ENCODE results near the gene NUP37.
"Not testable (repeated sequence)": the region's sequence is repeated elsewhere in the genome, so short reads cannot be mapped to it uniquely, and the experiment has no call there.

NUP37 gene, protein sequence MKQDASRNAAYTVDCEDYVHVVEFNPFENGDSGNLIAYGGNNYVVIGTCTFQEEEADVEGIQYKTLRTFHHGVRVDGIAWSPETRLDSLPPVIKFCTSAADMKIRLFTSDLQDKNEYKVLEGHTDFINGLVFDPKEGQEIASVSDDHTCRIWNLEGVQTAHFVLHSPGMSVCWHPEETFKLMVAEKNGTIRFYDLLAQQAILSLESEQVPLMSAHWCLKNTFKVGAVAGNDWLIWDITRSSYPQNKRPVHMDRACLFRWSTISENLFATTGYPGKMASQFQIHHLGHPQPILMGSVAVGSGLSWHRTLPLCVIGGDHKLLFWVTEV

DNA sequence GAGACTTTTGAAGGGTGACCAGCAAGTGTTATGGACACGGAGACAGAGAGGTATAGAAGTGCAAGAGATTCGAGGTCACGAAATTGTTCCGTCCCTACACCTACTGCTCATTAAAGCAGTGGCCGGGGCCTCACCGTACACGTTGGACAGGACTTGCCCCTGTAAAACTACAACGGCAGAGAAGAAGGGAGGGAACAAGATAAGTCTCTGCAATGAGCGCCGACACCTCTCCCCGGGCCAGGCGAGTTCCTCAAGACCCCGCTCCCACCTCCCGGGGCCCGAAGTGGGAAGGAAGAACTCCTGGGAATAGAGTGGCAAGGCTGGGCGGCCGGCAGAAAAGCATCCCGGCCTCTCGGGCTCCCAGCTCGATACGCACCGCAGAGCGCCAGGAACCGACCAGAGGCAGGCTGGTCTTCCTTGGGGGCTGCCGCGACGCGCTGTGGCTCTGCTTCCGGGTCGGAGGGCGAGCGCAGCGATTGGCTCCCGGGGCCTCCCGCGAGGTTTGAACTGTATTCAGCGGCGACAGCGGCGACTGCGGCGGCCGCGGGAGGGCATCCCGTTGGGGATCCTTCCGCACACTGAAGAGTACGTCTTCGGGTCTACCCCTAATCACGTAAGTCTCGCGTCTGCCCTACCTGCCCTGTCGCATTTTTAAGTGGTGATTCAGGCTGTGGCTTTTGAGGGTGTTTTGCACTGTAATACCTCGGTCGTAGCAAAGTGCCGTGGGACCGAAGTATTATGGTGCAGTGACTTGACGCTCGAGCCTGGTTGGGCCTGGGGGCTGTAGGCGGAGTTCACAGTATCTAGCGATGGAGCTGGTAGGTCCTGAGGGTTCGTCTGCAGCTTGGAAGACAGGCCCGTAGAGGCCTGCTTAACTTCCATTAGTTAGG is at the start of gene NUP37, which contains the start of gene PARPBP:
Gene NUP37, minus strand, starts transcription at position 441 of the 890 bp plus-strand sequence. CDS start 1,596 bp downstream, outside the sequence.
Gene PARPBP, plus strand, starts transcription at position 510 of the 890 bp plus-strand sequence. CDS start 3,706 bp downstream, outside the sequence.
- DNase-seq (ENCODE audit: low spot score): peak; percentile 73

DNA sequence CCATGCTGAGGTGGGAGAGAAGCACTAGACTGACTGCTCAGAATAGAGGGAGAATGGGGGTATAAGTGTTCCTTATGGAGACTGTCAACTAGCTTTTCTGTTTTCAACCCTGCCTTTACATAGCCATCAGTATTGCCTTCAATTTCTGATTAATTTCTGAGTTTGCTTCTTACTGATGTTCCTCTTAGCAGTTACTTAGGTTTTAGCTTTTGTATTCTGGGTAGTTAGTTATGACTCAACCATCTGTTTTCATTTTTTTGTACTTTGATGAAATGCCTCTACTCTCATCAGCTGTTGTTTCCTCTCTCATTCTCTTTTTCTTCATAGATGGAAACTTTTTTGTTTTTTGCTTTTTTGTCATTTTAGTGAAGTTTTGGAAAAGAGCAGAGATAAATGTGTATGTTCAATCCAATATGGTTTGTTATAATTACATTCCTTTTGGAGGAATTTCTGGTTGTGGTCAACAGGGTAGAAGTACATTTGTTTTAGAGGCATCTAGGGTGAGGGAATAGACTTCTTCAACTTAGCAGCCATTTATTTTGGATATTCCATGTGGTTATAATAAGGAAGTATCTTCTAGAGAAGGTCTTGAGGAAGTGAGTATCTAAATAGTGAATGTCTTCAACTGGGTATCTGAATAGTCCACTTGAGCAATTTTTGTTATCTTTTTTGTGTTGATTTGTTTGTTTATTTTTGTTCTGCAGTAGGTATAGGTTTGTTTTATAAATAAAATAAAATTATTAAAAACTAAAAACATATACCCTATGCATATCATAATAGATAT is 48.1 kb upstream of the NUP37 start:
- DNase-seq (ENCODE audit: low spot score): no peak

DNA sequence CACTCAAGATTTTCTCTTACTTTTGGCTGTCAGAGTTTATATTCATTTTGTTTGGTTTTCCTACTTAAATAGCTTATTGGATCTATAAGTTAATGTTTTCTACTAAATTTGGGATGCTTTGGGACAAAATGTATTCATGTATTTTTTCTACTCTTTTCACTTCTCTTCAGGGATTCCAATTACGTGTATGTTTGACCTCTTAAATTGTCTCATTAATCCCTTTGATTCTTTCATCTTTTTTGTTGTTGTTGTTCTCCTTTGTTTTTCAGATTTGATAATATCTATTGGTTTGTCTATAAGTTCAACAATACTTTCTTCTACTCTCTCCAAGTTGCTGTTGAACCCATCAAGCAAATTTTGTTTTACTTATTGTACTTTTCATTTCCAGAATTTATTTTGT is 43.5 kb upstream of the NUP37 start:
- DNase-seq (ENCODE audit: low spot score): no peak

DNA sequence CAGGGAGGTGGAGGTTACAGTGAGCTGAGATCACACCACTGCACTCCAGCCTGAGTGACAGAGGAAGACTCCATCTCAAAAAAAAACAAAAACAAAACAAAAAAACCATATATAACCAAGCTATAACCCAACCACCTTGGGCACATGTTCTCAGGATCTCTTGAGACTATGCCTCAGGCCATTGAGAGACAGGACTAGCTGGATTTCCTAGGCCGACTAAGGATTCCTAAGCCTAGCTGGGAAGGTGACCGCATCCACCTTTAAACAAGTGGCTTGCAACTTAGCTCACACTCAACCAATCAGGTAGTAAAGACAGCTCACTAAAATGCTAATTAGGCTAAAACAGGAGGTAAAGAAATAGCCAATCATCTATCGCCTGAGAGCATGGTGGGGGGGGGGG is 35.3 kb upstream of the NUP37 start:
- not testable (repeated sequence) for DNase-seq (ENCODE audit: low spot score)

DNA sequence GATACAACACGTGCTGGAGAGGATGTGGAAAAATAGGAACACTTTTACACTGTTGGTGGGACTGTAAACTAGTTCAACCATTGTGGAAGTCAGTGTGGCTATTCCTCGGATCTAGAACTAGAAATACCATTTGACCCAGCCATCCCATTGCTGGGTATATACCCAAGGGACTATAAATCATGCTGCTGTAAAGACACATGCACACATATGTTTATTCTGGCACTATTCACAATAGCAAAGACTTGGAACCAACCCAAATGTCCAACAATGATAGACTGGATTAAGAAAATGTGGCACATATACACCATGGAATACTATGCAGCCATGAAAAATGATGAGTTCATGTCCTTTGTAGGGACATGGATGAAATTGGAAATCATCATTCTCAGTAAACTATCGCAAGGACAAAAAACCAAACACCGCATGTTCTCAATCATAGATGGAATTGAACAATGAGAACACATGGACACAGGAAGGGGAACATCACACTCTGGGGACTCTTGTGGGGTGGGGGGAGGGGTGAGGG is 27.2 kb upstream of the NUP37 start:
- DNase-seq (ENCODE audit: low spot score): not testable (repeated sequence)

DNA sequence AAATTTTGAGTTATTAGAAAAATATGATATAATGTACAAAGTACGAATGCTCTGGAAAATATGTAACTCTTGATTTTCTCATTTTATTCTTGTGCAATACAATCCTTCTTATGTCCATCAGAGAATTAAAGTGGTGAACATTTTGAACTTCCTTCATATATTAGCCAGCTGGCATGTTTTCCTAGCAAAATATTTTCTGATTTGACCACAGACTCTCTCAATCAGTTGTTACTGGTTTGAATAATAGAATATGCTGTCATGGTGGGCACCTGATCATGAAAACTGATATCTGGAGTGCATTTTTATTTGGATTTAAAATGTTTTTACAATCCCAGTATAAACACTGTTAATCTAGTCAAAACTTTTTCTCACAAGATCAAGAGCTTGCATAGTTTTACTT is 24.3 kb upstream of the NUP37 start:
- DNase-seq (ENCODE audit: low spot score): no peak

DNA sequence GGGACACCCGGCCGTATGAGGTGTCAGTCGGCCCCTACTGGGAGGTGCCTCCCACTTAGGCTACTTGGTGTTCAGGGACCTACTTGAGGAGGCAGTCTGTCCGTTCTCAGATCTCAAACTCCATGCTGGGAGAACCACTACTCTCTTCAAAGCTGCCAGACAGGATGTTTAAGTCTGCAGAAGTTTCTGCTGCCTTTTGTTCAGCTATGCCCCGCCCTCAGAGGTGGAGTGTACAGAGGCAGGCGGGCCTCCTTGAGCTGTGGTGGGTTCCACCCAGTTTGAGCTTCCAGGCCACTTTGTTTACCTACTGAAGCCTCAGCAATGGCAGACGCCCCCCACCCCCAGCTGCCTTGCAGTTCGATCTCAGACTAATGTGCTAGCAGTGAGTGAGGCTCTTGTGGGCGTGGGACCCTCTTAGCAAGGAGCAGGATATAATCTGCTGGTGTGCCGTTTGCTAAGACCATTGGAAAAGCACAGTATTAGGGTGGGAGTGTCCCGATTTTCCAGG is 23.0 kb upstream of the NUP37 start:
- not testable (repeated sequence) for DNase-seq (ENCODE audit: low spot score)

DNA sequence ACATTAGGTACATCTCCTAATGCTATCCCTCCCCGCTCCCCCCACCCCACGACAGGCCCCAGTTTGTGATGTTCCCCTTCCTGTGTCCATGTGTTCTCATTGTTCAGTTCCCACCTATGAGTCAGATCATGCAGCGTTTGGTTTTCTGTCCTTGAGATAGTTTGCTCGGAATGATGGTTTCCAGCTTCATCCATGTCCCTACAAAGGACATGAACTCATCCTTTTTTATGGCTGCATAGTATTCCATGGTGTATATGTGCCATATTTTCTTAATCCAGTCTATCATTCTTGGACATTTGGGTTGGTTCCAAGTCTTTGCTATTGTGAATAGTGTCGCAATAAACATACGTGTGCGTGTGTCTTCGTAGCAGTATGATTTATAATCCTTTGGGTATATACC is 17.7 kb upstream of the NUP37 start:
- DNase-seq (ENCODE audit: low spot score): not testable (repeated sequence)

DNA sequence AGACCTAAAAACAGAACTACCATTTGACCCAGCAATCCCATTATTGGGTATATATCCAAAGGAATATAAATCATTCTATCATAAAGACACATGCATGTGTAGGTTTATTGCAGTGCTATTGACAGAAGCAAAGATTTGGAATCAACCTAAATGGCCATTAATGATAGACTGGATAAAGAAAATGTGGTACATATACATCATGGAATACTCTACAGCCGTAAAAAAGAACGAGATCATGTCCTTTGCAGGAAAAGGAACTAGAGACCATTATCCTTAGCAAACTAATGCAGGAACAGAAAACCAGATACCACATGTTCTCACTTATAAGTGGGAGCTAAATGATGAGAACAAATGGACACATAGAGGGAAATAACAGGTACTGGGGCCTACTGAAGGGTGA is 11.5 kb upstream of the NUP37 start:
- DNase-seq (ENCODE audit: low spot score): not testable (repeated sequence)

DNA sequence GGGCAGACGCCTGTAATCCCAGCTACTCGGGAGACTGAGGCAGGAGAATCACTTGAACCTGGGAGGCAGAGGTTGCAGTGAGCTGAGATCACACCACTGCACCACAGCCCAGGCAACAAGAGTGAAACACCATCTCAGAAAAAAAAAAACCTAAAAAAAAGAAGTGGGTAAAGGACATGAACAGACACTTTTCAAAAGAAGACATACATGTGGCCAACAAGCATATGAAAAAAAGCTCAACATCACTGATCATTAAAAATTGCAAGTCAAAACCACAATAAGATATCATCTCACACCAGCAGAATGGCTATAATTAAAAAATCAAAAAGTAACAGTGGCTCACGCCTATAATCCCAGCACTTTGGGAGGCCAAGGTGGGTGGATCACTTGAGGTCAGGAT is 10.8 kb upstream of the NUP37 start:
- not testable (repeated sequence) for DNase-seq (ENCODE audit: low spot score)

DNA sequence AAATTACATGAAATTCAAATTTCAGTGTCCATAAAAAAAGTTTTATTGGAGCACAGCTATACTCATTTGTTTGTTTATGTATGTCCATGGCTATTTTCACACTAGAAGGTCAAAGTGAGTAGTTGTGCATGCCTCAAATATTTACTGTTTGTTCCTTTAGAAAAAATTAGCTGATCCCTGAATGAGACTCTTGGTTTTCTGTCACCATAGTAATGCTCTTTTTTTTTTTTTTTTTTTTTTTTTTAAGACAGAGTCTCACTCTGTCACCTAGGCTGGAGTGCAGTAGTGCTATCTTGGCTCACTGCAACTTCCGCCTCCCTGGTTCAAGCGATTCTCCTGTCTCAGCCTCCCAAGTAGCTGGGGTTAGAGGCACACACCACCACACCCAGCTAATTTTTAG is 1.4 kb upstream of the NUP37 start:
- DNase-seq (ENCODE audit: low spot score): not testable (repeated sequence)

DNA sequence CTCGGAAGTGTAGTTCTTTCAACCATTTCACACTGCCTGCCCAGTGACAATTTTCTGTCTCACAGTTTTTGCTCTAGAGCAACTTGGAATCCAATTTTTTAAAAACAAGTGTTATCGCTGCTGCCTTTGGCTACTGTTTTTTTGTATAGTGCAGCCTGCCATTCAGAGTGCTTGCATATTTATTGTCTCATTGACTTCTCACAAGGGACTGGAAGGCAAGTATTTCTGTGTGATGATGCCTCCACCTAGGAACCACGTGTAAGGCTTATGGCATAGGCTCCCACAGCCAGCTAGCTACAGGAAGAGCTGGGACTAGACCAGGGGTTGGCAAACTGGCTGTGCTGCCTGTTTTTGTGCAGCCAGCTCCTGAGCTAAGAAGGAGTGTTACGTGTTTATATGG is 972 bp upstream of the NUP37 start:
- no peak for DNase-seq (ENCODE audit: low spot score)

DNA sequence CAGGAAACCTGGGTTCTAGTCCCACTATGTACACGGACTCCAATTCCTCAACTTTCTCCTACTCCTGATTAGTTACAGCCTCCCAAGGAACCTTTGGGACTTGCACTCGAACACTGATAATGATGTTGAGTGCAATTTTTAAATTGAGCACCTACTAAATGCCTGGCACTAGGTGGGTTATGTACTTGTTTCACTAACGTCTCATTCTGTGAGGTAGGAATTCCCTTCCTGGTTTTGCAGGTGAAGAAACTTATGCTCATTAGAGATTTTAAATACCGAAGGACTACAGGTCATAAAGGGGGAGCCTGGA is 605 bp upstream of the NUP37 start:
- DNase-seq (ENCODE audit: low spot score): no peak

DNA sequence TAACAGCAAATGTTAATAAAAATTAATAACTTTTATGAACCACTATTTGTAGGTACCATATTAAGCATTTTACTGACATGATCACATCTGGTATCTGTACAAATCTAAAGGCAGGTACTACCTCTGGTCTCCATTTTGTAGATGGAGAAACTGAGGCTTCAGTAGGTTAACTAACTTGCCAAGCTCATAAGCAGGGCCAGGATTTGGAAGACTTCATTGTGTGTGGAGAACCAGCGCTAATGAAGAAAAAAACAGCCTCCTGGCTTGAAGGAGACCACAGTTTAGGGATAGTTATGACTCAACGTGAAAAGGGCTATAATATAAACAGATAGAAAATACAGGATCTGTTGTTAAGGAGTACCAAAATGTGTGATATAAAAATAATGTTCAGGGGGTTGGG is 1.0 kb downstream of the NUP37 start:
- DNase-seq (ENCODE audit: low spot score): no peak

DNA sequence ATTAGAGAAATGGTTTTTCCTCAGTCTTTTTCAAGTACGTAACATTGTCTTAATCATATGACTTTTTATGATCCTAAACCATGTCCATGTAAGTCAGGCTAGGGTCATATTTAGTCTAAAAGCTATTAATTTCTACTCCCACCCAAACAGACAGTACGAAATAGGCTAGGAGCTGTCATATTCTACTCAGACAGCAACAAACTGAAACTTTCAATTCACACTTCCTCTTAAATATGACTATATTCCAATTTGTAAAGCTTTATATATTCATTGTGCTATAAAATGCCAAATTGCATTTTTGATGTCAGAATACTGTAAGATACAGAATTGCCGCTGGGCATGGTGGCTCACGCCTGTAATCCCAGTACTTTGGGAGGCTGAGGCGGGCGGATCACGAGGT is 3.5 kb downstream of the NUP37 start:
- no peak for DNase-seq (ENCODE audit: low spot score)

DNA sequence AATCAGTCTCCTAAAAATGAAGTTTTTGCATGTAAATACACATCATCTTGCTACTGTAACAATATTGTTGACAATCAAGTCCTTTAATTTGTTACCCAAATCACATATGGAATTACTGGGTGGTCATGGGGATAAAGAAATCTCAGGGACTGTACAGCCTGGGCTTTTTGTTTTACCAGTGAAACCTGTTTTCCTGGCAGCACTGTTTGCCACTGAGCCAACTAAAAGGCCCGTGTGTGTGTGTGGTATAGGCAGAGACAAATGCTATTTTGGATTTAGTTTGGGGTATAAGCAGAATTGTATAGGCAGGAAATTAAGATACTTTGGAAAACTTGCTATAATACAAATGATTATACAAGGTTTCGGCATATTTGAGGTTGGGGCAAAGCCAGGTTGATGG is 5.7 kb downstream of the NUP37 start:
- no peak for DNase-seq (ENCODE audit: low spot score)

DNA sequence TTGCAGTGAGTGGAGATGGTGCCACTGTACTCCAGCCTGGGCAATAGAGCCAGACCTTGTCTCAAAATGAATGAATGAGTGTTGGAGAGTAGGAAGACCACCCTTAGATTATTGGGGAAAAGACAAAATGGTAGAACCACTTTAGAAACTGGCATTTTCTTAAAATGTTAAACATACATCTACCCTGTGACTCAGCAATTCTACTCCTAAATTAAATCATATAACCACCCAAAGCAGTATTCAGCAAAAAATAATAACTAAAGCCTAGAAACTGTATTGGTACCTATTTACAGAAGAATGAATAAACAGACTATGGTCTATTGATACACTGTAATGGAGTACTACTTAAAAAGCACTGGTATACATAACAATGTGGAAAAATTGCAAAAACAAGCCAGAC is 9.1 kb downstream of the NUP37 start:
- no peak for DNase-seq (ENCODE audit: low spot score)

DNA sequence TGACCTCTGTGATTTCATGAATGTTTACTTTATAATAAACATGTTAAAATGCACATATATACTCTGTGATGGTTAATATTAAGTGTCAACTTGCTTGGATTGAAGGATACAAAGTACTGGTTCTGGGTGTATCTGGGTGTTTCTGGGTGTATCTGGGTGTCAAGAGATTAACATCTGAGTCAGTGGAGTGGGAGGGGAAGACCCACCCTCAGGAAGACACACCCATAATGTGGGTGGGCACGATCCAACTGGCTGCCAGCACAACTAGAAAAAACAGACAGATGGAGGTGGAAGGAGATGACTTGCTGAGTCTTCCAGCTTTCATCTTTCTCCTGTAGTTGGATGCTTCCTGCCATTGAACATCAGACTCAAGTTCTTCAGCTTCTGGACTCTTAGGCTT is 11.9 kb downstream of the NUP37 start:
- DNase-seq (ENCODE audit: low spot score): no peak

DNA sequence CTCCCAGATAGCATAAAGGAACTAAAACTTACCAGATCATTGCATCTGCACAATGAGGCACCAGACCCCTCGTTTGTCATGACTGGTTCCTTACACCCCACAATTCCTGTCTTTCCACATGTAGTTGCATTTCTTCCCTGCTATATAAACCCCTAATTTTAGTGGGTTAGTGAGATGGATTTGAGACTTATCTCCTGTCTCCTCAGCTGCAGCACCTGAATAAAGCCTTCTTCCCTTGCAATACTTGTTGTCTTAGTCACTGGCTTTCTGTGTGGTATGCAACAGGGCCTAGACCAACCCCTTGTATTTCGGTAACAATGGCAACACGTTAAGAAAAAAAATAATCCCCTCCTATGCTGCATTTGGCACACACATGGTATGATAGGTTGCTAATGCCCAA is 13.0 kb downstream of the NUP37 start:
- no peak for DNase-seq (ENCODE audit: low spot score)

DNA sequence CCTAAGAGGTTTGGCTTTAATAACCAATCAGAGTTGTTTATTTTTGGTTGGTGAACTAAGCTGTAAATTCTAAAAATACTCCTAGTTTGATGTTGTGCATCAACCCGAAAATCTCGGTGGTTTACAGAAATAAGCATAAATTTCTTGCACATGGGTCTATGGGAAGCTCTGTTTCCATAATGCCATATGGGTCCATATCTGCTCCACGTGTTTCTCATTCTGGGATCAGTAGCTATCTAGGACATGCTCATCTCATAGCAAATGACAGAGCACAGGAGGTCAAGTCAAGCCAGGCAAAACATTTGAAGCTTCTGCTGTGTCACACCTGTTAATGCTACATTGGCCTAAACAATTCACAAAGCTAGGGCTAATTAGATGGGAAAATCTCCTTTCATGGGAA is 23.1 kb downstream of the NUP37 start:
- DNase-seq (ENCODE audit: low spot score): no peak

DNA sequence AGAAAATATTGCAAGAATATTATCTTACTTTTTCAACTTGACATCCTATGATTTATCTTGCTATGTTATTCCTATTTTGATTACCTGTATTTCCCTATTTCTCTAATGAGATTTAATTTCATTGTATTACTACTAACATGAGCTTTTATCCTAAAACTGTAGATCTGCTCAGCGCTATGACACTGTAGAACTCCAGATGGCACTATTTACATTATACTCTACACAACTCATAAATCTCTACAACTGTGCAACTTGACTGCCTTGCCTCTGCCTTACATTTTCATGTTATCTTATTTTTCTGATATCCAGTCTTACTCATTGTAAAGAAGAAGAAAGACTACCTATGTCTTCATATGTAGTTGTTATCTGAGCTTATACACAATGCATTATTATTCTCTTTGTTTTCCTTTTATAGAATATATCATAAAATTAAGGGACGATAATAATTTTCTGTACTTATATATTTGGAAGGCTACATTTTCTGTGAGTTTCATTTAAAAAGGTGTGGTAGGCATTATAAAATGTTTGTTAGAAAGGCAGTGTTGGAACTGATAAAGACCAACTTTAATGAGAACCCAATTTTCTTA is 24.1 kb downstream of the NUP37 start:
- peak; percentile 16 for DNase-seq (ENCODE audit: low spot score)

DNA sequence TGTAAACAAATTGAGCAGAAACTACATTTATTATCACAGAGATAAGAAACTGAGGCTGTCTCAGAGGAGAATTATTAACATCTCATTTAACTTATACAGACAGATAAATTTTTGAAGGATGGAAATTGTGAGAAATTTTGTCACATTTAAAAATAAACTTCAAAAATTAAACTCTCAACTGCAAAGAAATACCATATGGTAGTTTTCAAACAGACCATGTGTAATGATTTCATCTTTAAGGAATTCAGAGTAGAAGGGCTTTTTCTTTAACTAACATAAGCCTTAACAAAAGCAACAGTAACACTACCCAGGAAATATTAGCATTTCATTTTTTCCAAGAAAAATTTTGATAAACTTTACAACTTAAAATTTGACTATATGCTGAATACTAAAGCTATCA is 26.6 kb downstream of the NUP37 start:
- DNase-seq (ENCODE audit: low spot score): no peak
